ENCODE results near the gene SHBG. TPM values are rescaled to one million over a fixed set of nuclear protein-coding genes. Genes with fewer than 3 reads are reported as not detected.

SHBG gene
- total RNA-seq, 1 donor from 2014 or later = 0.20 TPM

Other genes with a start within 250 kb of the SHBG start
- 1.5 and 1.8 TPM in 2 replicates for gene TNK1, start 249.0 kb upstream of the SHBG start, total RNA-seq
- 15.0 and 19.4 TPM in 2 replicates for gene PLSCR3, start 235.6 kb upstream of the SHBG start, total RNA-seq
- 141 and 232 TPM in 2 replicates for gene TMEM256, start 226.0 kb upstream of the SHBG start, total RNA-seq
- gene NLGN2, start 222.3 kb upstream of the SHBG start, total RNA-seq = 1.2 and 1.3 TPM in 2 replicates
- gene SPEM1, start 209.8 kb upstream of the SHBG start, total RNA-seq = not detected in 2 replicates
- not detected in 2 replicates for gene SPEM2, start 204.5 kb upstream of the SHBG start, total RNA-seq
- gene SPEM3, start 201.3 kb upstream of the SHBG start, total RNA-seq = not detected in 2 replicates
- 6.1 and 9.3 TPM in 2 replicates for gene TMEM102, start 194.7 kb upstream of the SHBG start, total RNA-seq
- gene FGF11, start 190.6 kb upstream of the SHBG start, total RNA-seq = 0.20 and 0.22 TPM in 2 replicates
- gene CHRNB1, start 185.1 kb upstream of the SHBG start, total RNA-seq = 8.1 and 9.2 TPM in 2 replicates
- 6.3 and 8.5 TPM in 2 replicates for gene ZBTB4, start 150.5 kb upstream of the SHBG start, total RNA-seq
- not detected in 2 replicates for gene SLC35G6, start 148.7 kb upstream of the SHBG start, total RNA-seq
- 56.0 and 70.0 TPM in 2 replicates for gene POLR2A, start 145.8 kb upstream of the SHBG start, total RNA-seq
- gene TNFSF12, start 81.1 kb upstream of the SHBG start, total RNA-seq = 4.4 and 4.8 TPM in 2 replicates
- gene TNFSF13, start 71.4 kb upstream of the SHBG start, total RNA-seq = 0.20 and 0.65 TPM in 2 replicates
- 52.3 and 81.5 TPM in 2 replicates for gene SENP3, start 68.2 kb upstream of the SHBG start, total RNA-seq
- gene CD68, start 50.5 kb upstream of the SHBG start, total RNA-seq = 0.40 and 0.44 TPM in 2 replicates
- gene MPDU1, start 46.3 kb upstream of the SHBG start, total RNA-seq = 56.7 and 72.2 TPM in 2 replicates
- not detected in 2 replicates for gene SOX15, start 40.0 kb upstream of the SHBG start, total RNA-seq
- 25.9 and 36.3 TPM in 2 replicates for gene FXR2, start 15.2 kb upstream of the SHBG start, total RNA-seq
- 25.7 and 33.3 TPM in 2 replicates for gene SAT2, start 2.3 kb upstream of the SHBG start, total RNA-seq
- not detected in 2 replicates for gene ATP1B2, start 20.8 kb downstream of the SHBG start, total RNA-seq
- 27.8 and 37.0 TPM in 2 replicates for gene TP53, start 57.4 kb downstream of the SHBG start, total RNA-seq
- 6.1 and 6.9 TPM in 2 replicates for gene WRAP53, start 58.3 kb downstream of the SHBG start, total RNA-seq
- 0.20 and 0.22 TPM in 2 replicates for gene EFNB3, start 75.1 kb downstream of the SHBG start, total RNA-seq
- gene DNAH2, start 87.6 kb downstream of the SHBG start, total RNA-seq = under 0.01 and 0.20 TPM in 2 replicates
- 1.3 and 1.8 TPM in 2 replicates for gene KDM6B, start 204.1 kb downstream of the SHBG start, total RNA-seq
- gene TMEM88, start 224.9 kb downstream of the SHBG start, total RNA-seq = 7.1 and 22.7 TPM in 2 replicates
- gene NAA38, start 227.4 kb downstream of the SHBG start, total RNA-seq = 152 and 178 TPM in 2 replicates
- 4.6 and 5.6 TPM in 2 replicates for gene CYB5D1, start 227.9 kb downstream of the SHBG start, total RNA-seq

All from lung microvascular endothelial cell (primary cell).